ENCODE results near the gene USP11. TPM values are rescaled to one million over a fixed set of nuclear protein-coding genes. Genes with fewer than 3 reads are reported as not detected.

USP11 gene
- total and polyA plus RNA-seq, 5 donors from 2014 or later = 46.0 to 97.3 (median 57.7) TPM

GRCh38 chrX:47293106-47293505, 60.3 kb downstream of the USP11 start:
- no peaks in the 10 kb centered on the region for H3K4me1 ChIP-seq (ENCODE audit: control insufficient read depth, insufficient read depth, low read length, poor library complexity, severe bottlenecking)
- H3K36me3 ChIP-seq (ENCODE audit: control insufficient read depth, insufficient read depth, low read length) = no peaks in the 10 kb centered on the region
- no peak overlapping the region for H3K27ac Mint-ChIP-seq
- H3K27me3 ChIP-seq (ENCODE audit: control insufficient read depth, insufficient read depth, low read length) = no peaks in the 10 kb centered on the region
- H3K4me3 ChIP-seq (ENCODE audit: low read depth, low read length) = no peak overlapping the region
- no peaks in the 10 kb centered on the region for H3K36me3 Mint-ChIP-seq
- no peak overlapping the region for H3K27ac ChIP-seq (ENCODE audit: insufficient read depth, low read length, poor library complexity, severe bottlenecking)
- ATAC-seq (ENCODE audit: low read depth in 2 of 2) (no peak), DNase-seq (no peak)
- H3K9me3 Mint-ChIP-seq = peaks cover 0 to 2% (median 0%) of the 10 kb centered on the region in 7 donors
- no peak overlapping the region for H3K4me3 Mint-ChIP-seq
- H3K9me3 ChIP-seq (ENCODE audit: control insufficient read depth in 2 of 2, low read length in 2 of 2) = no peaks in the 10 kb centered on the region
- no peaks in the 10 kb centered on the region for H3K4me1 Mint-ChIP-seq
- H3K27me3 Mint-ChIP-seq = peaks cover 12% of the 10 kb centered on the region

GRCh38 chrX:47296766-47297365, 64.1 kb downstream of the USP11 start:
- Histone ChIP-seq H3K36me3 (ENCODE audit: control insufficient read depth, insufficient read depth, low read length) (no peaks in the 10 kb centered on the region), H3K9me3 (ENCODE audit: control insufficient read depth in 2 of 2, low read length in 2 of 2) (no peaks in the 10 kb centered on the region), H3K4me3 (ENCODE audit: low read depth, low read length) (no peak overlapping the region), H3K27ac (ENCODE audit: insufficient read depth, low read length, poor library complexity, severe bottlenecking) (no peak overlapping the region), H3K4me1 (ENCODE audit: control insufficient read depth, insufficient read depth, low read length, poor library complexity, severe bottlenecking) (no peaks in the 10 kb centered on the region), H3K27me3 (ENCODE audit: control insufficient read depth, insufficient read depth, low read length) (no peaks in the 10 kb centered on the region)
- DNase-seq (no peak), ATAC-seq (ENCODE audit: low read depth in 2 of 2) (no peak)
- Mint-ChIP-seq H3K4me3 (no peak overlapping the region), H3K9me3 (peaks cover 0 to 2% (median 0%) of the 10 kb centered on the region in 7 donors), H3K36me3 (no peaks in the 10 kb centered on the region), H3K27me3 (peaks cover 9% of the 10 kb centered on the region), H3K27ac (no peak overlapping the region), H3K4me1 (no peaks in the 10 kb centered on the region)

DNA sequence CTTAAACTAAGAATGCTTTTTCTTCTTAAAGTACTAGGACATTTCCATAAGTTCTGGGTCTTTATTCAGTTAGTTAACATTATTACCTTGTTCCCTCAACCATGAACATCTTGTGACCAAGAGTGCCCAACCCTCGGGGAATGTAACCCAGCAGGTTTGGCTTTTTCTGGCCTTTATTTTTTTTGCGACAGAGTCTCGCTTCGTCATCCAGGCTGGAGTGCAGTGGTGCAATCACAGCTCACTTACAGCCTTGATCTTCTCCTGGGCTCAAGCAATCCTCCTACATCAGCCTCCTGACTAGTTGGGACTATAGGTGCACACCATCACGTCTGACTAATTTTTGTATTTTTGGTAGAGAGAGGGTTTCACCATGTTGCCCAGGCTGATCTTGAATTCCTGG, 65.1 kb downstream of the USP11 start:
- no peaks in the 10 kb centered on the region for H3K27me3 Mint-ChIP-seq
- no peaks in the 10 kb centered on the region for H3K27me3 ChIP-seq (ENCODE audit: control insufficient read depth, insufficient read depth, low read length)
- no peaks in the 10 kb centered on the region for H3K9me3 ChIP-seq (ENCODE audit: control insufficient read depth in 2 of 2, low read length in 2 of 2)
- no peaks in the 10 kb centered on the region for H3K9me3 Mint-ChIP-seq
- H3K36me3 ChIP-seq (ENCODE audit: control insufficient read depth, insufficient read depth, low read length) = no peaks in the 10 kb centered on the region
- H3K36me3 Mint-ChIP-seq = no peaks in the 10 kb centered on the region
- ATAC-seq (ENCODE audit: low read depth in 2 of 2) = no peak
- no peaks in the 10 kb centered on the region for H3K4me1 Mint-ChIP-seq
- no peak overlapping the region for H3K27ac Mint-ChIP-seq
- H3K27ac ChIP-seq (ENCODE audit: insufficient read depth, low read length, poor library complexity, severe bottlenecking) = no peak overlapping the region
- H3K4me1 ChIP-seq (ENCODE audit: control insufficient read depth, insufficient read depth, low read length, poor library complexity, severe bottlenecking) = no peaks in the 10 kb centered on the region
- no peak overlapping the region for H3K4me3 Mint-ChIP-seq
- H3K4me3 ChIP-seq (ENCODE audit: low read depth, low read length) = no peak overlapping the region
- DNase-seq = no peak

Other genes with a start within 250 kb of the USP11 start
- gene RGN, start 154.6 kb upstream of the USP11 start, total RNA-seq = not detected
- not detected for gene RGN, start 154.6 kb upstream of the USP11 start, polyA plus RNA-seq
- gene NDUFB11, start 88.3 kb upstream of the USP11 start, total RNA-seq = 50.3 TPM
- gene NDUFB11, start 88.3 kb upstream of the USP11 start, polyA plus RNA-seq = 100 to 1,000 TPM; 164 to 190 (median 179) TPM
- gene RBM10, start 87.8 kb upstream of the USP11 start, total RNA-seq = 37.6 TPM
- 10 to 100 TPM; 17.9 to 22.6 (median 22.0) TPM for gene RBM10, start 87.8 kb upstream of the USP11 start, polyA plus RNA-seq
- 173 TPM for gene UBA1, start 39.2 kb upstream of the USP11 start, total RNA-seq
- 100 to 1,000 TPM; 163 to 210 (median 175) TPM for gene UBA1, start 39.2 kb upstream of the USP11 start, polyA plus RNA-seq
- 186 TPM for gene CDK16, start 14.3 kb upstream of the USP11 start, total RNA-seq
- gene CDK16, start 14.3 kb upstream of the USP11 start, polyA plus RNA-seq = 10 to 100 TPM in 1 of 4 donors, 1 to 10 TPM in 3; 3.9 to 10.7 (median 7.2) TPM
- 0.17 TPM for gene ZNF157, start 137.6 kb downstream of the USP11 start, total RNA-seq
- gene ZNF157, start 137.6 kb downstream of the USP11 start, polyA plus RNA-seq = under 1 TPM in 3 of 4 donors, not detected in 1; 0.17 to 0.91 (median 0.46) TPM